ENCODE results near the gene ENPEP.

DNA sequence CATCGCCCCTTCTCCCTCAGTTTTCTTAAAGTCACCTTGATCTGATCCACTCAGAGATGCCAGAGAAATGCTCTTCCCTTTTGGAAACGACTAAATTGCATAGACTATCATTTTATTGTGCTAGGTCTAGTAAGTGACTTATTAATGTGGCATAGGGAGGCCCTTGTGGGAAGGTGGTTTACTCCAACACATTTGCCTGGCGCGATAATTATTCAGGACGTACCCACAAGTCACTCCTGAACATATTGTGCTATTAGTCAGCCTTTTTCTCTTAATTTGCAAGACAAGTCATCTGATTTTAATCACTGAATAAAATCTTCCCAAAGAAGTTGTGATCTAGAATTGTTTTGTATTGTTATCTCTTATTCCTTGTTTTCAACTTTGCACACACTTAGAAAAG lies 7.6 kb downstream of the ENPEP start:
- TF ChIP-seq POLR2A (IDR thresholded peaks at IDR 0.05; ENCODE audit: low read depth, low read length) (no peak), TAF1 (IDR thresholded peaks at IDR 0.05; ENCODE audit: borderline replicate concordance, low read depth, low read length) (no peak)

Measured in GM12892 (cell line).